Measurements from ENCODE around the gene SPAG9. TPM values are rescaled to one million over a fixed set of nuclear protein-coding genes. Genes with fewer than 3 reads are reported as not detected.
"Not testable (repeated sequence)": the region's sequence is repeated elsewhere in the genome, so short reads cannot be mapped to it uniquely, and the experiment has no call there.

Gene SPAG9
- total and polyA plus RNA-seq, 5 donors from 2014 or later = 4.7 to 98.4 (median 6.0) TPM

- no peak for ATAC-seq (ENCODE audit: low read depth in 2 of 2)
- Mint-ChIP-seq H3K27ac (no peak overlapping the region), H3K36me3 (no peaks in the 10 kb centered on the region), H3K4me3 (peak overlapping the region in 1 of 4 donors; percentile 27), H3K9me3 (no peaks in the 10 kb centered on the region), H3K27me3 (peaks cover 5% of the 10 kb centered on the region), H3K4me1 (no peaks in the 10 kb centered on the region)
- Histone ChIP-seq H3K27ac (ENCODE audit: insufficient read depth, low read length, poor library complexity, severe bottlenecking) (no peak overlapping the region), H3K9me3 (ENCODE audit: control insufficient read depth in 2 of 2, low read length in 2 of 2) (no peaks in the 10 kb centered on the region), H3K4me3 (ENCODE audit: low read depth, low read length) (no peak overlapping the region), H3K36me3 (ENCODE audit: control insufficient read depth, insufficient read depth, low read length) (no peaks in the 10 kb centered on the region), H3K27me3 (ENCODE audit: control insufficient read depth, insufficient read depth, low read length) (no peaks in the 10 kb centered on the region), H3K4me1 (ENCODE audit: control insufficient read depth, insufficient read depth, low read length, poor library complexity, severe bottlenecking) (no peaks in the 10 kb centered on the region)
- peak in 1 of 3 donors; percentile 51 for DNase-seq
Observed at GRCh38 chr17:51128076-51128475, 7.4 kb upstream of the SPAG9 start.

- Histone ChIP-seq H3K27ac (ENCODE audit: insufficient read depth, low read length, poor library complexity, severe bottlenecking) (no peak overlapping the region), H3K4me3 (ENCODE audit: low read depth, low read length) (no peak overlapping the region), H3K36me3 (ENCODE audit: control insufficient read depth, insufficient read depth, low read length) (no peaks in the 10 kb centered on the region), H3K4me1 (ENCODE audit: control insufficient read depth, insufficient read depth, low read length, poor library complexity, severe bottlenecking) (peaks cover 14% of the 10 kb centered on the region), H3K27me3 (ENCODE audit: control insufficient read depth, insufficient read depth, low read length) (no peaks in the 10 kb centered on the region), H3K9me3 (ENCODE audit: control insufficient read depth in 2 of 2, low read length in 2 of 2) (no peaks in the 10 kb centered on the region)
- no peak overlapping the region for H3K27ac Mint-ChIP-seq
- no peak for DNase-seq
- peaks cover 12 to 17% (median 15%) of the 10 kb centered on the region in 4 donors for H3K4me1 Mint-ChIP-seq
- H3K27me3 Mint-ChIP-seq = no peaks in the 10 kb centered on the region
- no peaks in the 10 kb centered on the region for H3K36me3 Mint-ChIP-seq
- H3K9me3 Mint-ChIP-seq = peaks cover 0 to 1% (median 0%) of the 10 kb centered on the region in 7 donors
- no peak overlapping the region for H3K4me3 Mint-ChIP-seq
- ATAC-seq (ENCODE audit: low read depth in 2 of 2) = no peak
Observed at GRCh38 chr17:51124640-51125503, 4.2 kb upstream of the SPAG9 start.

GRCh38 chr17:51122473-51123115, 1.9 kb upstream of the SPAG9 start:
- not testable (repeated sequence) for H3K27ac ChIP-seq (ENCODE audit: insufficient read depth, low read length, poor library complexity, severe bottlenecking); ATAC-seq (ENCODE audit: low read depth in 2 of 2); H3K9me3 Mint-ChIP-seq; H3K27me3 ChIP-seq (ENCODE audit: control insufficient read depth, insufficient read depth, low read length); H3K9me3 ChIP-seq (ENCODE audit: control insufficient read depth in 2 of 2, low read length in 2 of 2); H3K4me3 ChIP-seq (ENCODE audit: low read depth, low read length); H3K27me3 Mint-ChIP-seq; H3K36me3 Mint-ChIP-seq; DNase-seq; H3K36me3 ChIP-seq (ENCODE audit: control insufficient read depth, insufficient read depth, low read length)
- peak overlapping the region; percentile 6 to 97 (median 48) for H3K27ac Mint-ChIP-seq
- peak overlapping the region; percentile 11 to 100 (median 80) for H3K4me3 Mint-ChIP-seq
- H3K4me1 ChIP-seq (ENCODE audit: control insufficient read depth, insufficient read depth, low read length, poor library complexity, severe bottlenecking) = peaks cover 32% of the 10 kb centered on the region
- H3K4me1 Mint-ChIP-seq = peaks cover 25 to 39% (median 34%) of the 10 kb centered on the region in 4 donors

- peak overlapping the region; percentile 97 to 99 (median 97) for H3K27ac Mint-ChIP-seq
- peaks cover 4% of the 10 kb centered on the region for H3K36me3 Mint-ChIP-seq
- peak overlapping the region; percentile 85 for H3K4me3 ChIP-seq (ENCODE audit: low read depth, low read length)
- peaks cover 26 to 47% (median 39%) of the 10 kb centered on the region in 4 donors for H3K4me1 Mint-ChIP-seq
- H3K9me3 ChIP-seq (ENCODE audit: control insufficient read depth in 2 of 2, low read length in 2 of 2) = no peaks in the 10 kb centered on the region
- no peaks in the 10 kb centered on the region for H3K27me3 Mint-ChIP-seq
- DNase-seq (peak; percentile 10 to 67 (median 65)), ATAC-seq (ENCODE audit: low read depth in 2 of 2) (peak; percentile 2 to 4)
- H3K36me3 ChIP-seq (ENCODE audit: control insufficient read depth, insufficient read depth, low read length) = no peaks in the 10 kb centered on the region
- peak overlapping the region; percentile 93 for H3K27ac ChIP-seq (ENCODE audit: insufficient read depth, low read length, poor library complexity, severe bottlenecking)
- peak overlapping the region; percentile 96 to 100 (median 98) for H3K4me3 Mint-ChIP-seq
- H3K27me3 ChIP-seq (ENCODE audit: control insufficient read depth, insufficient read depth, low read length) = no peaks in the 10 kb centered on the region
- H3K4me1 ChIP-seq (ENCODE audit: control insufficient read depth, insufficient read depth, low read length, poor library complexity, severe bottlenecking) = peaks cover 36% of the 10 kb centered on the region
- H3K9me3 Mint-ChIP-seq = peaks cover 0 to 1% (median 0%) of the 10 kb centered on the region in 7 donors
Observed at GRCh38 chr17:51121620-51122472, 1.2 kb upstream of the SPAG9 start.

- Histone ChIP-seq H3K4me3 (ENCODE audit: low read depth, low read length) (peak overlapping the region; percentile 73), H3K27ac (ENCODE audit: insufficient read depth, low read length, poor library complexity, severe bottlenecking) (peak overlapping the region; percentile 93), H3K36me3 (ENCODE audit: control insufficient read depth, insufficient read depth, low read length) (no peaks in the 10 kb centered on the region), H3K4me1 (ENCODE audit: control insufficient read depth, insufficient read depth, low read length, poor library complexity, severe bottlenecking) (peaks cover 43% of the 10 kb centered on the region), H3K27me3 (ENCODE audit: control insufficient read depth, insufficient read depth, low read length) (no peaks in the 10 kb centered on the region), H3K9me3 (ENCODE audit: control insufficient read depth in 2 of 2, low read length in 2 of 2) (no peaks in the 10 kb centered on the region)
- DNase-seq (peak in 1 of 3 donors; percentile 70), ATAC-seq (ENCODE audit: low read depth in 2 of 2) (peak; percentile 37 to 44)
- Mint-ChIP-seq H3K36me3 (peaks cover 4% of the 10 kb centered on the region), H3K27ac (peak overlapping the region; percentile 38 to 98 (median 97)), H3K4me1 (peaks cover 31 to 62% (median 49%) of the 10 kb centered on the region in 4 donors), H3K4me3 (peak overlapping the region; percentile 94 to 100 (median 96)), H3K9me3 (peaks cover 0 to 1% (median 0%) of the 10 kb centered on the region in 7 donors), H3K27me3 (no peaks in the 10 kb centered on the region)
Observed at GRCh38 chr17:51120357-51120738, 320 bp downstream of the SPAG9 start.

GRCh38 chr17:51119415-51120356, 982 bp downstream of the SPAG9 start:
- Mint-ChIP-seq H3K27me3 (no peaks in the 10 kb centered on the region), H3K4me3 (peak overlapping the region; percentile 94 to 100 (median 98))

More at GRCh38 chr17:51119415-51120356, 982 bp downstream of the SPAG9 start:
- Mint-ChIP-seq H3K36me3 (peaks cover 4% of the 10 kb centered on the region), H3K9me3 (peaks cover 0 to 1% (median 0%) of the 10 kb centered on the region in 7 donors), H3K27ac (peak overlapping the region; percentile 95 to 98 (median 97)), H3K4me1 (peaks cover 31 to 68% (median 52%) of the 10 kb centered on the region in 4 donors)
- DNase-seq (peak; percentile 24 to 53 (median 33)), ATAC-seq (ENCODE audit: low read depth in 2 of 2) (no peak)
- Histone ChIP-seq H3K4me1 (ENCODE audit: control insufficient read depth, insufficient read depth, low read length, poor library complexity, severe bottlenecking) (peaks cover 47% of the 10 kb centered on the region), H3K27ac (ENCODE audit: insufficient read depth, low read length, poor library complexity, severe bottlenecking) (peak overlapping the region; percentile 93), H3K36me3 (ENCODE audit: control insufficient read depth, insufficient read depth, low read length) (no peaks in the 10 kb centered on the region), H3K4me3 (ENCODE audit: low read depth, low read length) (peak overlapping the region; percentile 97), H3K9me3 (ENCODE audit: control insufficient read depth in 2 of 2, low read length in 2 of 2) (no peaks in the 10 kb centered on the region), H3K27me3 (ENCODE audit: control insufficient read depth, insufficient read depth, low read length) (no peaks in the 10 kb centered on the region)

All from CD4-positive, CD25-positive, alpha-beta regulatory T cell (primary cell).